GM18951 (cell line): ENCODE data around the gene AHCYL1.
"Not testable (repeated sequence)": the region's sequence is repeated elsewhere in the genome, so short reads cannot be mapped to it uniquely, and the experiment has no call there.

Experiments used
- POLR2A ChIP-seq: IDR thresholded peaks from 4 replicates; pipeline ENCODE4 v1.6.1; 2011; ENCODE audit warnings: mild to moderate bottlenecking; ENCODE audit not compliant: insufficient read length, insufficient read depth; ENCODE audit errors: extremely low read depth
- in situ Hi-C: fragments of 300-500 bp; cut with MboI; formaldehyde crosslinking; loops from one replicate; pipeline ENCODE4 v1.12.0; 2022; ENCODE audit warnings: low sequenced_read_pairs, mixed read lengths, inconsistent platforms; ENCODE audit not compliant: unreplicated experiment

Gene AHCYL1

DNA sequence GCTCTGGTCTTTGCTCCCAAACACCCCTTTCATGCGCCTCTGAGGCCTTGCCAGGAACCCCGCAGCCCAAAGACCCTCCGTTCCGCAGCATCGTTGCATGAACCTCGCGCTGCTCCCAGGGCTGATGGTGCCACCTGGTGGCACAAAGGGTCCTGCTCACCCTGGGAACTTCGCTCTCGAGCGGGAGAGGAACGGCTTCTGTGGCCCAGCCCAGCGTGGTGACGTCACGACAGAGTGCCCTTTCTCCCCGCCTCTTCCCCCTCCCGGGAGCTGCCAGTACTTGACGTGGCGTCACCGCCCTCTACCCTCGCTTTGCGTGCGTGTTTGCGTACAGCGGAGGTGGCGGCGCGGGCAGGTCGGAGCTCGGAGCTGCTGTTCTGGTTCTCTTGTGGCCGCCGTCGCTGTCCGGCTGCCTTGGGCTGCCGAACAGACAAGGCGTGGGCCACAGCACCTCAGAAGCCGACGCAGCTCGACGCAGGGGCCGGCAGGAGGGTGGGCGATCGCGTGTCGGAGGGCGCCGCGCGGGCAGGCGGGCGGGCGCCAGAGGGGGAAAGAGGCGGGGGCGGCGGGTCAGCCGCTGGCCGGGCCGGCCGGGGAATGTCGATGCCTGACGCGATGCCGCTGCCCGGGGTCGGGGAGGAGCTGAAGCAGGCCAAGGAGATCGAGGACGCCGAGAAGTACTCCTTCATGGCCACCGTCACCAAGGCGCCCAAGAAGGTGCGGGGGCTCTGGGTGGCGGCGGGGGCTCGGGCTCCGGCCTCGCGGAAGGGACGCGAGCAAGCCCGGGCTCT, at the start of gene AHCYL1:
AHCYL1 (plus strand) TSS at position 310 of the 791 bp plus-strand sequence; CDS start at position 598, 288 bp downstream.
- in situ Hi-C loops, result loop anchor here (5.0 to 10.0 kb wide), 3 partner anchors 192 to 440 kb away; partner anchors contain the start of genes GNAI3 and GSTM4

GRCh38 chr1:109935451-109935900, 49.1 kb upstream of the AHCYL1 start:
- in situ Hi-C loops, result no loop called here
- TF ChIP-seq POLR2A, result no peak

More for the DNA sequence above, at the start of gene AHCYL1:
- peak; percentile 83 for TF ChIP-seq POLR2A

- no peak for TF ChIP-seq POLR2A
- in situ Hi-C loops, result no loop called here
Measured at GRCh38 chr1:109937738-109938137, 46.8 kb upstream of the AHCYL1 start.

DNA sequence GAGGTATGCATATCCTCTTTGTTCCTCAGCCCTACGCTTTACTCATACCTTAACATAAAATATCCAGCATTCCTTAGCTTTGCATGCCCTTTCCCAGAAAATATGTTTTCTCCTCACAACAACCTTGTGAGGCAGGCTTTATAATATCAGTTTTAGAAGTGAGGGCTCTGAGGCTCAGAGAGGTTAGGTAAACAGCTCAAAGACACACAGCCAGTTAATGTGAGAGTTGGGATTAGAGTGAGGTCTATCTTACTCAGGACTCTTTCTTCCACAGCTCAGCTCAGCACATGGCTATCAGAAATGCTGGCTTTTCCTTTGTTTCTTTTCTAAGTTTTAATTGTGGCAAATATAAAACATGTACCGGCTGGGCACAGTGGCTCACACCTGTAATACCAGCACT, 46.0 kb upstream of the AHCYL1 start:
- in situ Hi-C loops, result no loop called here
- no peak for TF ChIP-seq POLR2A

- in situ Hi-C loops, result no loop called here
- TF ChIP-seq POLR2A, result no peak
Measured at GRCh38 chr1:109942434-109942833, 42.1 kb upstream of the AHCYL1 start.

GRCh38 chr1:109944541-109944940, 40.0 kb upstream of the AHCYL1 start:
- TF ChIP-seq POLR2A, result no peak
- in situ Hi-C loops, result no loop called here

DNA sequence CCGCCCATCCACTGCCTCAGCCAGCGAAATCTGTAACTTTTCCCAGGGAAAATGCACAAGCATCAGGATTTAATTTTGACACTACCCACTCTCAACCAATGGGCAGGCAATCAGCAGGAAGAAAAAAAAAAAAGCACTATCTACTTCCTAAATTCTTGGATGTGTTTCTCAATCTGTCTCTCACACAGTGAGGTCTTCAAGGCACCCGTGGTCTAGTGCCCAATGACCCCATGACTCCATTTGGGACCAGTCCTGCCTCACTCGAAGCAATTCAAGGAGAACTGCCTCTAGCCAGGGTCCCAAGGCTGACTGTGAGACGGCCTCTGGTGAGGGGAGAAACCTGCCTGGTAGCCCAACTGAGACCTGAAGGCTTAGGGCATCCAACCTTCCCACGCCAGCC, 38.1 kb upstream of the AHCYL1 start:
- in situ Hi-C loops, result no loop called here
- TF ChIP-seq POLR2A, result no peak

DNA sequence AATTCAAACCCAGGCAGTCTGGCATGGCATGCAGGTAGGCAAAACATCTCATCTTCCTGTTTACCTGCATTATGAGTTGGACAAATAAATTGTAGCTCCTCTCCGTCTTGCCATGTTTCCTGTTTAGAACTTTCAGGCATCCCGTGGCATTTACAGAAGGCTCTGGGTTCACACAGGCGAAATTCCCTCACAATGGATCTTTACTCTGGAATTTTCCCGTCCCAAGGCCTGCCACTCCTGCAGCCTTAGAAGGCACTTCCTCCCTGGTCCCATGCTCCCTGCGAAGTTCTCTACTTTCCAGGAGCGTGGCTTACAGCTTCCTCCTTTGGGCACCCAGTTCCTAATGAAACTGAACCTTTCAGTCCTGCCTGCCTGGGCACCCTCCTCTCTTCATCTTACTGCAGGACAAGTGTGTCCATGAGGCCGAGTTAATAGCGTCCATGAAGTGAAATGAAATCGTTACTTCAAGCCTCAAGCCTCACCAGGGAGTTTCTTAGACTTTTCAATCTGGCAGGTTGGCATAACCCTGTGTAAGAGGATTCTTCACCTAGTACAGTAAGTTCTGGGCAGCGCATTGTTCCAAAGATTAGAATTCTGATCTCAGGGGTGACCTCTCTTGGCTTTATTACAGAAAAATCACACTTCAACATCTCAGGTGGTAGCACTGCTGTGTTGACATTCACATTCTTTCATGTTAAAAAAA, 36.8 kb upstream of the AHCYL1 start:
- in situ Hi-C loops, result no loop called here
- no peak for TF ChIP-seq POLR2A

DNA sequence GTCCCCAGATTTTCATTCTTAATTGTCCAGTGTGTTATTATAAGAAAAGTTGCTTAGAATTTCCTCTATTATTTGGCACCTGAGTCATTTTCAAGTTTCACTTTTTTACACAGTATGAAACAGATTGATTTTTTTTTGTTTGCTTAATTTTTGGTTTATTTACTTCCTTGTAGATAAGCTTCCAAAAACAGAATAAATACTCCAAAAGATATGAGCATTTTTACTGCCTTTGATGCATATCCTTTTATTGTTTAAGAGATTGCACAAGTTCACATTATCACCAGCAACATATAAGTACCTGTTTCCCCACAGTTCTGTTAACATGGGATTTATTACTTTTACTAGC, 36.3 kb upstream of the AHCYL1 start:
- no peak for TF ChIP-seq POLR2A
- in situ Hi-C loops, result no loop called here

- TF ChIP-seq POLR2A, result no peak
- in situ Hi-C loops, result no loop called here
Measured at GRCh38 chr1:109950038-109950437, 34.5 kb upstream of the AHCYL1 start.

DNA sequence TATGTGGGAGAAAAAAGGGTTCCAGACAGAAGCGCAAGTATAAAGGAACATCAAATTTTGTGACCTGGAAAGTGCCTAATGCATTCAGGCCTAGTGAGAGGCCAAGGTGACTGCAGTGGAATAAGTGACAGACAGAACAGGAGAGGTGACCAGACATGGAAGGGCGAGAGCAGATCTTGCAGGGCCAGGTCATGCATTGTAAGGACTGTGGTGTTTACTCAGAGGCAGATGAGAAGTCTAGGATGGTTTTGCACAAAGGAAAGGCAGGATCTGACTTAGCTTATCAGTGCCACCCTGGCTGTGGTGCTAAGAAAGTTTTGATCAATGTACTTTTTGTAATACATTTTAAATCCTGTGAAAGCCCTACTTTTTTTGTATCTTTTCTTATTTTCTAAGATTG, 34.1 kb upstream of the AHCYL1 start:
- in situ Hi-C loops, result no loop called here
- no peak for TF ChIP-seq POLR2A

- in situ Hi-C loops, result not testable (repeated sequence)
Measured at GRCh38 chr1:109951501-109951900, 33.1 kb upstream of the AHCYL1 start.

GRCh38 chr1:109954041-109954512, 30.5 kb upstream of the AHCYL1 start:
- no peak for TF ChIP-seq POLR2A
- in situ Hi-C loops, result no loop called here

DNA sequence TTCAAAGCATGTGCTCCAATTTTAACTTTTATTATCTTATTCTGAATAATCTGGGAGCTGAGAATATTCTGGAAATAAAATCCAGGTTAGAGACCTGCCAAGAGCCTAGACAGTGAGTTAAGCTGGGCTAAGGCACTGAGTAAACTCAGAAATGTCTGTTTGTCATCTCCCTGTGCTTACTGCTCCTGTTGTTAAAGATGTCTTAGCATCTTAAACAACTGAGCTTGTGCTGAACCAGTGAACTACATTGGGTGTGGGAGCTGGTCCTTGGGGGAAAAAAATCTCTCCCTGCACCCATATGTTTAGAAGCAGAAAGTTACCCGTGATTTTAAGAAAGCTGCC, 25.0 kb upstream of the AHCYL1 start:
- TF ChIP-seq POLR2A, result no peak
- in situ Hi-C loops, result no loop called here
